CD14-positive monocyte (primary cell): Measurements from ENCODE around the gene BHLHE23. TPM values are rescaled to one million over a fixed set of nuclear protein-coding genes. Genes with fewer than 3 reads are reported as not detected.

Experiments used
- DNase-seq, 3 donors: peaks; one replicate each; pipeline ENCODE4 v3.0.0-alpha.2; 2011 to 2022
- H2AFZ ChIP-seq: 2 replicates; pipeline ENCODE4 v1.6.0; 2012; ENCODE audit warnings: mild to moderate bottlenecking, low read depth, low read length, inconsistent platforms; ENCODE audit not compliant: insufficient read depth, poor library complexity, severe bottlenecking
- H3K27ac ChIP-seq, 2 donors: 1 replicate in 1 of 2; 2 replicates in 1 of 2; pipeline ENCODE4 v1.5.1; 2012 to 2013; ENCODE audit warnings: low read length in 2 of 2, control low read depth in 1 of 2, inconsistent platforms in 1 of 2, low read depth in 1 of 2, mild to moderate bottlenecking in 1 of 2
- H3K27me3 ChIP-seq, 2 donors: one replicate each; pipeline versions ENCODE4 v1.6.0 to v1.6.1; 2011 to 2013; ENCODE audit warnings: low read length in 2 of 2; ENCODE audit not compliant: control insufficient read depth in 2 of 2, insufficient read depth in 2 of 2
- H3K36me3 ChIP-seq, 2 donors: replicated peaks in 1 of 2; 1 replicate in 1 of 2; 2 replicates in 1 of 2; pipeline versions ENCODE4 v1.5.1 to v1.6.1; 2012 to 2013; ENCODE audit warnings: low read length in 2 of 2, control low read depth in 1 of 2, inconsistent platforms in 1 of 2, mild to moderate bottlenecking in 1 of 2; ENCODE audit not compliant: insufficient read depth in 2 of 2, control insufficient read depth in 1 of 2
- H3K4me1 ChIP-seq, 2 donors: 1 replicate in 1 of 2; 2 replicates in 1 of 2; pipeline versions ENCODE4 v1.5.1 to v1.6.1; 2012 to 2013; ENCODE audit warnings: low read length in 2 of 2, control low read depth in 1 of 2, inconsistent platforms in 1 of 2, mild to moderate bottlenecking in 1 of 2, moderate library complexity in 1 of 2; ENCODE audit not compliant: insufficient read depth in 2 of 2, control insufficient read depth in 1 of 2
- H3K4me2 ChIP-seq: replicated peaks from 2 replicates; pipeline ENCODE3; 2012; ENCODE audit warnings: low read length, moderate library complexity, mild to moderate bottlenecking; ENCODE audit not compliant: poor library complexity, severe bottlenecking; ENCODE audit errors: extremely low read depth
- H3K4me3 ChIP-seq, 3 experiments: fragments of 200-600 bp in 1 of 3; sonication (generic) in 1 of 3; replicated peaks in 1 of 3; 1 replicate in 2 of 3; 2 replicates in 1 of 3; pipeline ENCODE4 v1.5.1; 2011 to 2013; ENCODE audit warnings: low read length in 3 of 3, mild to moderate bottlenecking in 3 of 3, control low read depth in 2 of 3, low read depth in 2 of 3, inconsistent platforms in 1 of 3, moderate library complexity in 1 of 3
- H3K79me2 ChIP-seq: 2 replicates; pipeline ENCODE4 v1.6.0; 2012; ENCODE audit warnings: mild to moderate bottlenecking, control low read depth, inconsistent platforms, low read length, moderate library complexity; ENCODE audit not compliant: insufficient read depth
- H3K9ac ChIP-seq: 2 replicates; pipeline ENCODE4 v1.6.0; 2017; ENCODE audit warnings: low read length, mild to moderate bottlenecking; ENCODE audit not compliant: insufficient read depth, poor library complexity, severe bottlenecking
- H3K9me3 ChIP-seq, 2 donors: replicated peaks in 1 of 2; 1 replicate in 1 of 2; 2 replicates in 1 of 2; pipeline versions ENCODE4 v1.5.1 to v1.6.1; 2012 to 2013; ENCODE audit warnings: low read length in 2 of 2, control low read depth in 1 of 2; ENCODE audit not compliant: control insufficient read depth in 1 of 2, insufficient read depth in 1 of 2
- H4K20me1 ChIP-seq: 2 replicates; pipeline ENCODE4 v1.6.0; 2012; ENCODE audit warnings: mild to moderate bottlenecking, low read length, control low read depth, moderate library complexity; ENCODE audit not compliant: insufficient read depth
- H3K27ac Mint-ChIP-seq, 7 donors: one replicate each; pipeline ENCODE4 v1.8.0; 2020; ENCODE audit warnings: mild to moderate bottlenecking in 7 of 7, mixed read lengths in 7 of 7, moderate library complexity in 6 of 7, inconsistent platforms in 2 of 7
- H3K27me3 Mint-ChIP-seq, 3 donors: one replicate each; pipeline ENCODE4 v1.8.0; 2021 to 2022; ENCODE audit warnings: low read depth in 3 of 3, mild to moderate bottlenecking in 3 of 3, mixed read lengths in 3 of 3, moderate library complexity in 3 of 3, inconsistent platforms in 1 of 3
- H3K36me3 Mint-ChIP-seq, 2 donors: one replicate each; pipeline ENCODE4 v1.8.0; 2020; ENCODE audit warnings: mixed read lengths in 2 of 2, inconsistent platforms in 1 of 2, mild to moderate bottlenecking in 1 of 2
- H3K4me1 Mint-ChIP-seq: one replicate; pipeline ENCODE4 v1.8.0; 2020; ENCODE audit warnings: mild to moderate bottlenecking, mixed read lengths
- H3K4me3 Mint-ChIP-seq, 2 donors: one replicate each; pipeline ENCODE4 v1.8.0; 2020; ENCODE audit warnings: mild to moderate bottlenecking in 2 of 2, mixed read lengths in 2 of 2, moderate library complexity in 1 of 2
- H3K9me3 Mint-ChIP-seq, 7 donors: one replicate each; pipeline ENCODE4 v1.8.0; 2020 to 2022; ENCODE audit warnings: mixed read lengths in 7 of 7, mild to moderate bottlenecking in 6 of 7, moderate library complexity in 6 of 7, inconsistent platforms in 2 of 7
- CTCF ChIP-seq: fragments of 200-600 bp; IDR thresholded peaks from one replicate; pipeline ENCODE4 v1.8.0; 2022; ENCODE audit warnings: antibody characterized with exemption, mild to moderate bottlenecking
- WGBS: methylation state at CpG from one replicate; pipeline ENCODE4 v1.1.5; 2013; ENCODE audit warnings: missing lambda C conversion rate; ENCODE audit not compliant: insufficient coverage; 5-methylcytosine and 5-hydroxymethylcytosine counted together
- intact Hi-C, 2 donors: fragments of 100-400 bp; cut with micrococcal nuclease; formaldehyde crosslinking; loops; one replicate each; pipeline versions ENCODE4 v1.15.0 to v1.15.1; 2023
- polyA plus RNA-seq, 3 donors: library from polyadenylated mRNA; depleted of rRNA in 1 of 3; unstranded in 2 of 3; stranded (reverse) in 1 of 3; fragments of 300-500 nt in 2 of 3; fragments of >200 nt in 1 of 3; fragmentation: Illumina TruSeq in 2 of 3; gene quantifications; 1 replicate in 2 of 3; 2 replicates in 1 of 3; pipeline ENCODE4 v1.2.3, GENCODE V29; 2012 to 2021

The BHLHE23 gene
- polyA plus RNA-seq, 3 donors: not detected

GRCh38 chr20:63037669-63038268 lies 31.0 kb upstream of the BHLHE23 start:
- peaks cover 7% of the 10 kb centered on the region for H3K4me1 Mint-ChIP-seq
- DNase-seq: no peak
- H3K36me3 Mint-ChIP-seq: no peaks in the 10 kb centered on the region
- Histone ChIP-seq H3K9me3 (no peaks in the 10 kb centered on the region), H3K79me2 (no peaks in the 10 kb centered on the region), H4K20me1 (no peaks in the 10 kb centered on the region), H3K4me3 (no peak overlapping the region), H3K27me3 (peaks cover 0 to 16% of the 10 kb centered on the region in 2 donors), H3K27ac (no peak overlapping the region), H3K9ac (no peak overlapping the region), H3K4me1 (peaks cover 0 to 5% of the 10 kb centered on the region in 2 donors), H3K4me2 (no peak overlapping the region), H2AFZ (no peak overlapping the region), H3K36me3 (no peaks in the 10 kb centered on the region)
- WGBS: 75% methylated on average over 24 of the region's 26 CpGs
- H3K9me3 Mint-ChIP-seq: peaks cover 0 to 2% (median 0%) of the 10 kb centered on the region in 7 donors
- no peak overlapping the region for H3K27ac Mint-ChIP-seq
- TF ChIP-seq CTCF: no peak
- intact Hi-C loops: no loop called here
- H3K27me3 Mint-ChIP-seq: peaks cover 24 to 70% (median 34%) of the 10 kb centered on the region in 3 donors
- peak overlapping the region in 1 of 2 donors; percentile 28 for H3K4me3 Mint-ChIP-seq

- Mint-ChIP-seq H3K36me3 (no peaks in the 10 kb centered on the region), H3K27ac (peak overlapping the region in 1 of 7 donors; percentile 24), H3K4me3 (peak overlapping the region in 1 of 2 donors; percentile 36), H3K9me3 (peaks cover 0 to 4% (median 0%) of the 10 kb centered on the region in 7 donors), H3K27me3 (peaks cover 32 to 75% (median 32%) of the 10 kb centered on the region in 3 donors), H3K4me1 (peaks cover 10% of the 10 kb centered on the region)
- Histone ChIP-seq H3K4me1 (peaks cover 0 to 5% of the 10 kb centered on the region in 2 donors), H3K36me3 (no peaks in the 10 kb centered on the region), H3K4me2 (no peak overlapping the region), H3K9ac (no peak overlapping the region), H3K4me3 (no peak overlapping the region), H3K9me3 (no peaks in the 10 kb centered on the region), H3K27me3 (peaks cover 0 to 26% of the 10 kb centered on the region in 2 donors), H4K20me1 (no peaks in the 10 kb centered on the region), H3K79me2 (no peaks in the 10 kb centered on the region), H2AFZ (no peak overlapping the region), H3K27ac (no peak overlapping the region)
- 35% methylated on average over 17 of the region's 19 CpGs for WGBS
- DNase-seq: no peak
- intact Hi-C loops: no loop called here
- no peak for TF ChIP-seq CTCF
These were observed 29.5 kb upstream of the BHLHE23 start for GRCh38 chr20:63036291-63036690.
